Aorta (tissue), 5 donors: ENCODE data around the gene ENC1. TPM values are rescaled to one million over a fixed set of nuclear protein-coding genes. Genes with fewer than 3 reads are reported as not detected.

Experiments
- ATAC-seq: fragments of 200-7000 bp; cut with Tn5 transposase; one replicate; pipeline ENCODE4 v1.9.1; 2022; ENCODE audit warnings: moderate library complexity; ENCODE audit not compliant: low FRiP score
- DNase-seq, 2 donors: peaks; one replicate each; pipeline ENCODE4 v3.0.0-alpha.2; 2020
- H3K27ac ChIP-seq, 2 donors: one replicate each; pipeline ENCODE4 v1.5.1; 2013; ENCODE audit warnings: low read length in 2 of 2, mild to moderate bottlenecking in 2 of 2, moderate library complexity in 2 of 2, control low read depth in 1 of 2, inconsistent platforms in 1 of 2, low read depth in 1 of 2
- H3K27me3 ChIP-seq, 2 donors: one replicate each; pipeline ENCODE4 v1.6.1; 2013; ENCODE audit warnings: control low read depth in 1 of 2, low read length in 1 of 2, mild to moderate bottlenecking in 1 of 2, moderate library complexity in 1 of 2; ENCODE audit not compliant: insufficient read depth in 2 of 2, control insufficient read depth in 1 of 2
- H3K36me3 ChIP-seq, 2 donors: one replicate each; pipeline ENCODE4 v1.6.1; 2013; ENCODE audit warnings: control low read depth in 1 of 2, low read length in 1 of 2, mild to moderate bottlenecking in 1 of 2; ENCODE audit not compliant: insufficient read depth in 2 of 2, control insufficient read depth in 1 of 2
- H3K4me1 ChIP-seq, 2 donors: one replicate each; pipeline ENCODE4 v1.6.1; 2013; ENCODE audit warnings: low read length in 2 of 2, control low read depth in 1 of 2, mild to moderate bottlenecking in 1 of 2, moderate library complexity in 1 of 2; ENCODE audit not compliant: insufficient read depth in 2 of 2, control insufficient read depth in 1 of 2
- H3K4me3 ChIP-seq, 2 donors: one replicate each; pipeline ENCODE4 v1.5.1; 2013; ENCODE audit warnings: low read length in 2 of 2, control low read depth in 1 of 2, mild to moderate bottlenecking in 1 of 2
- H3K9me3 ChIP-seq: one replicate; pipeline ENCODE4 v1.6.1; 2013; ENCODE audit warnings: mild to moderate bottlenecking, low read length; ENCODE audit not compliant: control insufficient read depth
- WGBS, 2 donors: extraction: QIAGEN DNeasy Blood & Tissue Kit; methylation state at CpG; one replicate each; pipeline ENCODE4 v1.1.7; 2013; 5-methylcytosine and 5-hydroxymethylcytosine counted together
- intact Hi-C, 2 donors: fragments of 100-400 bp; cut with DNase I; formaldehyde crosslinking; loops; one replicate each; pipeline versions ENCODE4 v1.14.2 to v1.15.0; 2022
- polyA plus RNA-seq, 2 donors: library from polyadenylated mRNA; stranded (reverse); fragments of 200-250 nt; gene quantifications; one replicate each; pipeline ENCODE4 v1.2.3, GENCODE V29; 2013
- total RNA-seq, 2 donors: library from RNA; stranded (reverse); fragmentation: NEBNext Ultra II Directional; extraction: Animal tissue kit (Norgen Biotek cat#: 25700); gene quantifications; one replicate each; pipeline ENCODE4 v1.2.1, GENCODE V29; 2021
- donor health status: healthy with polysubstance abuse.
- donor health status: Bipolar disorder and iron deficiency.
- donor health status: DM: no; HTN: no; CAD: no.
- donor health status: DM: no; HTN: no; CAD: no.
- donor health status: DM: yes; HTN: yes; CAD: no.

Gene ENC1
- total and polyA plus RNA-seq, 4 donors = 2.1 to 10.6 (median 3.8) TPM

GRCh38 chr5:74631081-74631953 is 9.2 kb downstream of the ENC1 start:
- 54 to 59% methylated on average over 11 of the region's 11 CpGs for WGBS, 2 donors
- no peaks in the 10 kb centered on the region for H3K36me3 ChIP-seq
- intact Hi-C loops = loop anchor here in 1 of 2 donors (10.0 kb wide), 1 partner anchor 97 kb away; no protein-coding TSS in a partner anchor

GRCh38 chr5:74630453-74631066 is 10.0 kb downstream of the ENC1 start:
- WGBS, 2 donors = 76 to 77% methylated on average over 7 of the region's 7 CpGs
- no peak for ATAC-seq
- intact Hi-C loops = loop anchor here in 1 of 2 donors (10.0 kb wide), 1 partner anchor 96 kb away; no protein-coding TSS in a partner anchor
- Histone ChIP-seq H3K4me1 (no peaks in the 10 kb centered on the region), H3K27ac (no peak overlapping the region), H3K27me3 (no peaks in the 10 kb centered on the region), H3K36me3 (no peaks in the 10 kb centered on the region), H3K9me3 (no peaks in the 10 kb centered on the region), H3K4me3 (no peak overlapping the region)
- no peak for DNase-seq

More at GRCh38 chr5:74631081-74631953, 9.2 kb downstream of the ENC1 start:
- ATAC-seq = no peak
- Histone ChIP-seq H3K4me3 (no peak overlapping the region), H3K4me1 (no peaks in the 10 kb centered on the region), H3K27ac (no peak overlapping the region), H3K9me3 (no peaks in the 10 kb centered on the region), H3K27me3 (no peaks in the 10 kb centered on the region)
- DNase-seq = no peak

GRCh38 chr5:74629326-74629725 is 11.2 kb downstream of the ENC1 start:
- no peak overlapping the region for H3K4me3 ChIP-seq
- 75 to 79% methylated on average over 4 of the region's 4 CpGs for WGBS, 2 donors
- intact Hi-C loops = no loop called here

GRCh38 chr5:74628359-74628758 is 12.2 kb downstream of the ENC1 start:
- DNase-seq (no peak), ATAC-seq (no peak)
- Histone ChIP-seq H3K27me3 (no peaks in the 10 kb centered on the region), H3K4me1 (no peaks in the 10 kb centered on the region), H3K4me3 (no peak overlapping the region), H3K36me3 (no peaks in the 10 kb centered on the region), H3K9me3 (no peaks in the 10 kb centered on the region), H3K27ac (no peak overlapping the region)
- 93% methylated on average over 6 of the region's 6 CpGs for WGBS, 2 donors
- intact Hi-C loops = no loop called here

More at GRCh38 chr5:74629326-74629725, 11.2 kb downstream of the ENC1 start:
- Histone ChIP-seq H3K9me3 (no peaks in the 10 kb centered on the region), H3K27me3 (no peaks in the 10 kb centered on the region), H3K4me1 (no peaks in the 10 kb centered on the region), H3K36me3 (no peaks in the 10 kb centered on the region), H3K27ac (no peak overlapping the region)
- DNase-seq (no peak), ATAC-seq (no peak)

GRCh38 chr5:74627646-74628279 is 12.8 kb downstream of the ENC1 start:
- intact Hi-C loops = no loop called here
- H3K36me3 ChIP-seq = no peaks in the 10 kb centered on the region
- DNase-seq (no peak), ATAC-seq (no peak)
- no peaks in the 10 kb centered on the region for H3K4me1 ChIP-seq
- H3K27me3 ChIP-seq = no peaks in the 10 kb centered on the region
- WGBS, 2 donors = 65 to 70% methylated on average over 4 of the region's 4 CpGs
- H3K4me3 ChIP-seq = no peak overlapping the region
- no peaks in the 10 kb centered on the region for H3K9me3 ChIP-seq
- H3K27ac ChIP-seq = no peak overlapping the region

GRCh38 chr5:74626386-74627222 is 13.9 kb downstream of the ENC1 start:
- intact Hi-C loops = no loop called here
- WGBS, 2 donors = 79 to 86% methylated on average over 7 of the region's 7 CpGs
- H3K27me3 ChIP-seq = no peaks in the 10 kb centered on the region
- H3K9me3 ChIP-seq = no peaks in the 10 kb centered on the region
- no peak overlapping the region for H3K27ac ChIP-seq
- no peaks in the 10 kb centered on the region for H3K36me3 ChIP-seq
- H3K4me3 ChIP-seq = no peak overlapping the region
- no peak for ATAC-seq
- H3K4me1 ChIP-seq = no peaks in the 10 kb centered on the region
- DNase-seq = no peak

- 75 to 79% methylated on average over 5 of the region's 5 CpGs for WGBS, 2 donors
Measured at GRCh38 chr5:74625742-74626241, 14.7 kb downstream of the ENC1 start.

GRCh38 chr5:74624931-74625505 is 15.5 kb downstream of the ENC1 start:
- Histone ChIP-seq H3K27me3 (no peaks in the 10 kb centered on the region), H3K36me3 (no peaks in the 10 kb centered on the region), H3K9me3 (no peaks in the 10 kb centered on the region), H3K4me1 (no peaks in the 10 kb centered on the region), H3K4me3 (no peak overlapping the region), H3K27ac (no peak overlapping the region)
- ATAC-seq (no peak), DNase-seq (no peak)
- 87 to 88% methylated on average over 8 of the region's 8 CpGs for WGBS, 2 donors
- intact Hi-C loops = no loop called here

More at GRCh38 chr5:74625742-74626241, 14.7 kb downstream of the ENC1 start:
- no peak for DNase-seq
- H3K4me3 ChIP-seq = no peak overlapping the region
- ATAC-seq = no peak
- H3K36me3 ChIP-seq = no peaks in the 10 kb centered on the region
- H3K9me3 ChIP-seq = no peaks in the 10 kb centered on the region
- intact Hi-C loops = no loop called here
- no peak overlapping the region for H3K27ac ChIP-seq
- no peaks in the 10 kb centered on the region for H3K4me1 ChIP-seq
- no peaks in the 10 kb centered on the region for H3K27me3 ChIP-seq
